Measurements from ENCODE around the gene USP47.

The USP47 gene

GRCh38 chr11:11980200-11980599 is 138.4 kb downstream of the USP47 start:
- DNase-seq (ENCODE audit: low read depth in 2 of 2) = no peak

GRCh38 chr11:11980841-11981308 is 139.1 kb downstream of the USP47 start:
- DNase-seq (ENCODE audit: low read depth in 2 of 2) = no peak

GRCh38 chr11:11981364-11981763 is 139.6 kb downstream of the USP47 start:
- DNase-seq (ENCODE audit: low read depth in 2 of 2) = no peak

DNA sequence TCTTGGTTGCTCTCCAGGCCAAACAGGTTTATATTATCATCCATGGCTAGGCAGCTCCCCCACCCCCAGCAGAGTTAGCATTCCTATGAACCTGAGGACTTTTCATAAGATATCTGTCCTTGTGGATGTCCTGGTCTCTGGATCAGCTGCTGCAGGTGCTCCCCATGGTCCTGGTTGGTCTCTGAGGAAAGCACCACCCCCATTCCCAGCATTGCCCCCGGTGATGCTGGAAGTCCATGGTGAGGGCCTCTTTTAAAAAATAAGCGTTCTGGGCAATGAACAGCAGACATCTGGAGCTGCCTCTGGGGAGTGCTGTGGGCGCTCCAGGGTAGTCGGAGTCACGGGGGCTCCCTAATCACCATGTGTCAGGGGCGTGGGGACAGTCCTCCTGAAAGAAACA is 140.1 kb downstream of the USP47 start:
- no peak for DNase-seq (ENCODE audit: low read depth in 2 of 2)

GRCh38 chr11:11982461-11982860 is 140.7 kb downstream of the USP47 start:
- DNase-seq (ENCODE audit: low read depth in 2 of 2) = no peak

DNA sequence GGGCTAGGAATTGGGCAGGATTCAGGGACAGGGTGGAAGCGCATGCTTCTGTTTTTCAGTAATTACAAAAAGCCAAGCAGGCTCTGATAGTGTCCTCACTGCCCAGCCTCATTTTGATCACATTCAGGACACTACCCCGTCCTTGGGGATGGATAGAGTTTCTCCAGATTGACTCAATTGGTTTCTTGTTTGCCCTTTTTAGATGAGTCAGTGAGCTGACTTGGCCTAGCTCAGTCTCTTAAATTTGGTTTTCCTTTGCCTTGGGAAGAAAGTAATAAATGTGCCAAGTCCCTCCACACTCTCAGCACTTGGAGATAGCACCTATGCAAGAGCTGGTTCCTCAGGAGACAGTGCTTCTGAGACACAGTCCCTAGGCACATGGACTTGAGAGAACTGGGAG is 141.2 kb downstream of the USP47 start:
- no peak for DNase-seq (ENCODE audit: low read depth in 2 of 2)

- DNase-seq (ENCODE audit: low read depth in 2 of 2) = no peak
Measured at GRCh38 chr11:11983427-11983826, 141.7 kb downstream of the USP47 start.

DNA sequence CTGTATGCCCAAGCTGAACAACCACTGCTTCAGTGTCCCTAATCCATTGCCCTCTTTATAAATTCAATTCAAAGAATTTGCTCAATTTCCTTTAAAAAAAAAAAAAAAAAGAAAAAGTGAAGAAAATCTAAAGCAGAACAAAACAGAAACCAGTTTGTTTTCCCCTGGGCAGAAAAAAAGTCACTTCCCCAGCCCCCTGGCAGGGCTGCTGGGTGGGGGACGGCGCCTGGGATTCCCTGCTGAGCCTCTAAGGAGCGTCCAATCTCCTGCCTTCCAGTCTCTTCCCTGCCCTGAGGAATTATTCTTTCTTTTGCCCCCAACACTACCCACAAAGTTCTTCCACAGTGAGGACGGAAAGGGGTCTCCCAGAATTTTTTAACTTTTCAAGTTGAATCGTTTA is 142.8 kb downstream of the USP47 start:
- DNase-seq (ENCODE audit: low read depth in 2 of 2) = no peak

GRCh38 chr11:11985016-11985715 is 143.4 kb downstream of the USP47 start:
- DNase-seq (ENCODE audit: low read depth in 2 of 2) = no peak

GRCh38 chr11:11985954-11986949 is 144.5 kb downstream of the USP47 start:
- no peak for DNase-seq (ENCODE audit: low read depth in 2 of 2)

GRCh38 chr11:11987503-11988022 is 145.8 kb downstream of the USP47 start:
- no peak for DNase-seq (ENCODE audit: low read depth in 2 of 2)

- DNase-seq (ENCODE audit: low read depth in 2 of 2) = no peak
Measured at GRCh38 chr11:11988099-11988651, 146.4 kb downstream of the USP47 start.

GRCh38 chr11:11988681-11989261 is 147.0 kb downstream of the USP47 start:
- no peak for DNase-seq (ENCODE audit: low read depth in 2 of 2)

- DNase-seq (ENCODE audit: low read depth in 2 of 2) = no peak
Measured at GRCh38 chr11:11989774-11990744, 148.3 kb downstream of the USP47 start.

- DNase-seq (ENCODE audit: low read depth in 2 of 2) = no peak
Measured at GRCh38 chr11:11992257-11993212, 150.8 kb downstream of the USP47 start.

DNA sequence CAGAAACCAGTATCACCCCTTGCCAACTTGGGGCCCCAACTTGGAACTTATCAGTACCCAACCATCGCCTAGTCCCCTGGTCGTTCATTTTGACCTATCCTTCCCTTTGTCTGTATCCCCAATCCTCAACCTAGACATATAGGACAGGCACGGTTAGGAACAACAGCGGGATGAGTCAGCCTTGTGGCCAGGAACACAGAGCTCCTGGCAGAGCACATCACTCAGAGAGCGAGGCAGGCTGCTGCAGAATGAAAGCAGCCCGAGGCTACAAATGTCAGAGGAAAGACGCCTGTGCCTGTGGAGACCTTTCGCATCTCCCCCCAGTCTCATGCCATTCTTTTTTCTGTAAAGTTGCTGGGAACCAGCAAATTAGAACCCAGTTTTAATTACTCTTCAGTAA is 152.1 kb downstream of the USP47 start:
- no peak for DNase-seq (ENCODE audit: low read depth in 2 of 2)

GRCh38 chr11:11995601-11996000 is 153.8 kb downstream of the USP47 start:
- no peak for DNase-seq (ENCODE audit: low read depth in 2 of 2)

- no peak for DNase-seq (ENCODE audit: low read depth in 2 of 2)
Measured at GRCh38 chr11:11996321-11997048, 154.7 kb downstream of the USP47 start.

DNA sequence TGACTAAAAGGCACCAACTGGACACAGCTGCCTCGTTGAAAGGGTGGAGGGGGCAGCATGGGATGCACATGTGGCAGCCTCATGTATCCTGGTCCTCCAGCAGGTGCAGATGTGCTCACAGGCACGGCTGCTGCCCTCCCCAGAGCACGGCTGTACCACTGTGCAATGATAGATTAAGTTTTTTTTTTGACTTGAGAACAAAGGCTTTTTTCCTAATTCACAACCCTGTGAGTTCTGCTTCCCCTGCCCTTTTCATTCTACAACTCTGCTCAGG is 155.2 kb downstream of the USP47 start:
- no peak for DNase-seq (ENCODE audit: low read depth in 2 of 2)
